Measurements from ENCODE around the gene GRIK5.
"Not testable (repeated sequence)": the region's sequence is repeated elsewhere in the genome, so short reads cannot be mapped to it uniquely, and the experiment has no call there.

GRIK5 gene

DNA sequence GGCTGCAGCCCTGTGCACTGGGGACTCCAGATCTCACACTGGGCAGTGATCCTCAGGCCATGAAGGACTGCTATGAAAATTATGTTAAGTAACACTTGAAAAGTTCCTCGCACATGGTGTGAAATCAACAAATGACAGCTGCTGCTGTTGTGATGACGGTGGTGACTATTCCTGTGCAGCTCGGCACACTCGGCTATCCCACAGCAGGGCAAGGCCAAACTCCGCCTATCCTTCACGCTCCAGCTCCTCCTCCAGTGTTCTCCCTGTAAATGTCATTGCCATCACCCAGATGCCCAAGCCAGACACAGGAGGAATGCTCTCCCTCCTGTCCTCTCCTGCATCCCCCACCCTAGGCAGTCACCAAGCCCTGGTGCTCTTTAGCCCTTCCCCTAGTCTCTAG, 31.3 kb downstream of the GRIK5 start:
- TF ChIP-seq, protein P1, sequence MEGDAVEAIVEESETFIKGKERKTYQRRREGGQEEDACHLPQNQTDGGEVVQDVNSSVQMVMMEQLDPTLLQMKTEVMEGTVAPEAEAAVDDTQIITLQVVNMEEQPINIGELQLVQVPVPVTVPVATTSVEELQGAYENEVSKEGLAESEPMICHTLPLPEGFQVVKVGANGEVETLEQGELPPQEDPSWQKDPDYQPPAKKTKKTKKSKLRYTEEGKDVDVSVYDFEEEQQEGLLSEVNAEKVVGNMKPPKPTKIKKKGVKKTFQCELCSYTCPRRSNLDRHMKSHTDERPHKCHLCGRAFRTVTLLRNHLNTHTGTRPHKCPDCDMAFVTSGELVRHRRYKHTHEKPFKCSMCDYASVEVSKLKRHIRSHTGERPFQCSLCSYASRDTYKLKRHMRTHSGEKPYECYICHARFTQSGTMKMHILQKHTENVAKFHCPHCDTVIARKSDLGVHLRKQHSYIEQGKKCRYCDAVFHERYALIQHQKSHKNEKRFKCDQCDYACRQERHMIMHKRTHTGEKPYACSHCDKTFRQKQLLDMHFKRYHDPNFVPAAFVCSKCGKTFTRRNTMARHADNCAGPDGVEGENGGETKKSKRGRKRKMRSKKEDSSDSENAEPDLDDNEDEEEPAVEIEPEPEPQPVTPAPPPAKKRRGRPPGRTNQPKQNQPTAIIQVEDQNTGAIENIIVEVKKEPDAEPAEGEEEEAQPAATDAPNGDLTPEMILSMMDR (IDR thresholded peaks at IDR 0.05), result no peak
- DNase-seq (ENCODE audit: low spot score), result no peak
- Histone ChIP-seq H3K27ac (no peak overlapping the region), H3K4me3 (no peak overlapping the region)

DNA sequence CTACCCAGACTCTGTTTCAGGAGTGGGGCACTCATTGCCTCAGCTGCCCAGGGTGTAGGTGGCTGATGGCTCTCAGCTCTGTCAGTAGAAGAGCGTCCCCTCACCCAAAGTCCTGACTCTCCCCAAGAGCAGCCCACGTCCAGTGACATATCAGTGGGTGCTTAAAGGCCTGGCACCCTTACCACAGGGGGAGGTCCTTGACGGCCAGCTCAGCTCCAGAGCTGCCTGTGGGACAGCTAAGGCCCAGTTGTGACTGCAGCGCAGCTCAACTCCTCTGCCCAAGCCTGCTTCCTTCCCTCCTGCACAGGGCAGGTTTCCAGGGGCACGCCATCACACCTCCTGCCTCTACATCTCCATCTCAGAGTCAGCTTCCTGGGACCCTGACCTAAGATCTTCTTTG, 32.4 kb downstream of the GRIK5 start:
- H3K4me3 ChIP-seq, result no peak overlapping the region
- no peak for DNase-seq (ENCODE audit: low spot score)
- no peak overlapping the region for H3K27ac ChIP-seq
- TF ChIP-seq, protein P1 (IDR thresholded peaks at IDR 0.05), result no peak

DNA sequence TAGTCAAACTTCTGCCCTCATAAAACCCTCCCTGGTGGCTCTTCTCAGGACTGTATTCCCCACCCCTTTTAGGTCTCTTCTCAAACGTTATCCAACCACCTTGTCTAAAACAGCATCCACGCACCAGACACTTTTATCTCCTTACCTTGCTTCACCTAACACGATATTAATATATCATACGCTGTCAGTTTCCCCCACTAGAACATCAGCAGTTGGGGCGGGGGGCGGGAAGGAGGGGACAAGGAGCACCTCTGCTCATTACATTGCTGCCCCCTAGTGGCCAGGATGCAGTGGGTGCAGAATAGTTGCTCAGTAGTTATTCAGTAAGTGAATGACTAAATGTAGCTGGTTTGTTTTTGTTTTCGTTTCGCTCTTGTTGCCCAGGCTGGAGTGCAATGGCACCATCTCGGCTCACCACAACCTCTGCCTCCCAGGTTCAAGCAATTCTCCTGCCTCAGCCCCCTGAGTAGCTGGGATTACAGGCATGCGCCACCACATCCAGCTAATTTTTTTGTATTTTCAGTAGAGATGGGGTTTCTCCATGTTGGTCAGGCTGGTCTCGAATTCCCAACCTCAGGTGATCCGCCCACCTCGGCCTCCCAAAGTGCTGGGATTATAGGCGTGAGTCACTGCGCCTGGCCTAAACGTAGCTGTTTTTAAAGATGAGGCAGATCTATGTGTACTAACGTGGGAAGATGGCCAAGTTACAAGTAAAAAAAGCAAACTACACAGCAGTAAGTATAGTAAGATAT, 35.2 kb downstream of the GRIK5 start:
- not testable (repeated sequence) for H3K4me3 ChIP-seq; DNase-seq (ENCODE audit: low spot score); H3K27ac ChIP-seq
- TF ChIP-seq, protein P1 (IDR thresholded peaks at IDR 0.05), result peak; percentile 81

DNA sequence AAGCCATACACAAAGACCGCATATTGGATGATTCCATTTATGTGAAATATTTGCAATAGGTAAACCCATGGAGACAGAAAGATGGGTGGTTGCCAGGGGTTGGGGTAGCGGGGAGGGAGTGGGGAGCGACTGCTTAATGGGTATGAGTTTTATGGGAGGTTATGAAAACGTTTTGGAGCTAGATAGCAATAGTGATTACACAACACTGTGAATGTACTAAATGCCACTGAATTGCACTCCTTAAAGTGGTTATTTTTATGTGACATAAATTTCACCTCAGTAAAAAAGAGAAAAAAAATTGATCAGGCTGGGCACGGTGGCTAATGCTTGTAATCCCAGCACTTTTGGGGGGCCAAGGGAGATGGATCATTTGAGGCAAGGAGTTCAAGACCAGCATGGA, 36.6 kb downstream of the GRIK5 start:
- no peak overlapping the region for H3K4me3 ChIP-seq
- TF ChIP-seq, protein P1 (IDR thresholded peaks at IDR 0.05), result no peak
- DNase-seq (ENCODE audit: low spot score), result no peak

DNA sequence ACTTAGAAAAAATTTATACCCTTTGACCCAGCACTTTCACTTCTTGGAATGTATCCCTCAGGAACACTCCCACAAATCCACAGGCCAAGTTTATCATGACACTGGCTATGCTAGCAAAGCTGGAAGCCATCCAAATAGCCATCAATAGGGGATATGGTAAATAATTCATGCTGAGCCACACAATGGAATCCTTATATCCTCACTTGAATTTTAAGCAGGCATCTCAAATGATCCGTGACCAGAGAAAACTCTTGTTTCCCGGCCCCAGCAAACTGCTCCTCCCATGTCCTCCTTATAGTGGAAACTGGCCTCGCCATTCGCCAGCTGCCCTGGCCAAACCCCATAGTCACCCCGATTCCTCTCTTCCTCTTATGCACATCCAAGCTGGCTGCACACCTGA, 37.6 kb downstream of the GRIK5 start:
- H3K27ac ChIP-seq, result no peak overlapping the region
- no peak overlapping the region for H3K4me3 ChIP-seq
- TF ChIP-seq, protein P1 (IDR thresholded peaks at IDR 0.05), result no peak
- DNase-seq (ENCODE audit: low spot score), result no peak

More for the DNA sequence above, 36.6 kb downstream of the GRIK5 start:
- H3K27ac ChIP-seq, result no peak overlapping the region

DNA sequence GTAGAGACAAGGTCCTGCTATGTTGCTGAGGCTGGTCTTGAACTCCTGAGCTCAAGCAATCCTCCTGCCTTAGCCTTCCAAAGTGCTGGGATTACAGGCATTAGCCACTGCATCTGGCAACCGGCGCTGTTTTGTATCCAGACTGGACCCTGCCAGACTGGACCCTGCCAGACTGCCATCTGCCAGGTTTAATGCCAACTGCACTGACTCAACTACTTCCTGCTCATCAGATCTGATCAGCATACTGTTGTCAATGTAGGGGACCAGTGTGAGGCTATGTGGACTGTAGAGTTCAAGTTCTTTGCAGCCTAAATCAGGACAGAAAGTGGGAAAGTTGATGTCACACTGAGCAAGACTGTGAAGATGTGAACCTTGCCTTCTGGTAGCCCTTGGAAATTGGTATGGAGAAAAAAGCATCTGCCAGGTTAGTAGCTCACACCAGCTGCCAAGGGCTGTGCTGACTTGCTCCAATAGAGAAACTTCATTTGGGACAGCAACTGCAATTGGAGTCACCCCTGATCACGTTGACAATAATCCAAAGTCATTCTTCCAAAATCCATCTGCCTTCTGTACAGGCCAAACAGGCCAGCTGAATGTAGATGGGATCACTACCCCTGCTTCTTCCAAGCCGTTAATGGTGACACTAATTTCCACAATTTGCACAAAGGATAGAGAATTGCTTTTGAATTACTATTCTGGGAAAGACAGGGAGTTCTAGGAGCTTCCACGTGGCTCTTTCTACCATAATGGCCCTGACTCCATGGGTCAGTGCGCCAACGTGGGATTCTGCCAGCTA, 39.2 kb downstream of the GRIK5 start:
- TF ChIP-seq, protein P1 (IDR thresholded peaks at IDR 0.05), result no peak
- Histone ChIP-seq H3K27ac (no peak overlapping the region), H3K4me3 (no peak overlapping the region)
- no peak for DNase-seq (ENCODE audit: low spot score)
